Astrocyte (in vitro differentiated cells and primary cell): ENCODE results near the gene CA7. TPM values are rescaled to one million over a fixed set of nuclear protein-coding genes. Genes with fewer than 3 reads are reported as not detected.

ENCODE experiments used
- DNase-seq: peaks from one replicate; pipeline ENCODE4 v3.0.0-alpha.2; 2010; ENCODE audit warnings: low read depth
- FAIRE-seq: peaks from 2 replicates; lab custom pipeline; 2011; peaks lifted over from hg19 to GRCh38; lab: Jason Lieb, UNC
- H2AFZ ChIP-seq: 2 replicates; pipeline ENCODE4 v1.6.0; 2012; ENCODE audit warnings: low read depth, low read length, inconsistent platforms
- H3K27ac ChIP-seq: 2 replicates; pipeline ENCODE4 v1.5.1; 2011; ENCODE audit warnings: low read depth, low read length, inconsistent platforms
- H3K27me3 ChIP-seq: 2 replicates; pipeline ENCODE4 v1.6.0; 2011; ENCODE audit warnings: low read length, inconsistent platforms; ENCODE audit not compliant: insufficient read depth
- H3K36me3 ChIP-seq: 2 replicates; pipeline ENCODE4 v1.5.1; 2011; ENCODE audit warnings: low read length, inconsistent platforms; ENCODE audit not compliant: insufficient read depth
- H3K4me1 ChIP-seq: 2 replicates; pipeline ENCODE4 v1.5.1; 2011; ENCODE audit warnings: low read length, inconsistent platforms; ENCODE audit not compliant: insufficient read depth
- H3K4me2 ChIP-seq: 2 replicates; pipeline ENCODE4 v1.6.0; 2012; ENCODE audit warnings: low read length, inconsistent platforms
- H3K4me3 ChIP-seq: 2 replicates; pipeline ENCODE4 v1.5.1; 2011; ENCODE audit warnings: low read depth, mild to moderate bottlenecking, low read length, inconsistent platforms; ENCODE audit not compliant: insufficient read depth
- H3K79me2 ChIP-seq: 2 replicates; pipeline ENCODE4 v1.6.0; 2012; ENCODE audit warnings: mild to moderate bottlenecking, low read length, inconsistent platforms; ENCODE audit not compliant: insufficient read depth
- H3K9ac ChIP-seq: 2 replicates; pipeline ENCODE4 v1.6.0; 2012; ENCODE audit warnings: mild to moderate bottlenecking, low read length, inconsistent platforms
- H3K9me3 ChIP-seq: 2 replicates; pipeline ENCODE4 v1.5.1; 2012; ENCODE audit warnings: low read depth, mild to moderate bottlenecking, low read length, inconsistent platforms; ENCODE audit not compliant: insufficient read depth
- H4K20me1 ChIP-seq: 2 replicates; pipeline ENCODE4 v1.6.0; 2012; ENCODE audit warnings: low read length, inconsistent platforms; ENCODE audit not compliant: insufficient read depth
- H3K27ac Mint-ChIP-seq: one replicate; pipeline ENCODE4 v1.8.0; 2021; ENCODE audit warnings: mild to moderate bottlenecking, mixed read lengths; ENCODE audit not compliant: unreplicated experiment
- H3K27me3 Mint-ChIP-seq: one replicate; pipeline ENCODE4 v1.8.0; 2021; ENCODE audit warnings: low read depth, mixed read lengths; ENCODE audit not compliant: unreplicated experiment
- H3K36me3 Mint-ChIP-seq: one replicate; pipeline ENCODE4 v1.8.0; 2021; ENCODE audit warnings: low read depth, mixed read lengths; ENCODE audit not compliant: unreplicated experiment
- H3K4me1 Mint-ChIP-seq: one replicate; pipeline ENCODE4 v1.8.0; 2021; ENCODE audit warnings: low read depth, mixed read lengths; ENCODE audit not compliant: unreplicated experiment
- H3K4me3 Mint-ChIP-seq: one replicate; pipeline ENCODE4 v1.8.0; 2021; ENCODE audit warnings: mild to moderate bottlenecking, moderate library complexity, mixed read lengths; ENCODE audit not compliant: unreplicated experiment
- H3K9me3 Mint-ChIP-seq: one replicate; pipeline ENCODE4 v1.8.0; 2021; ENCODE audit warnings: mild to moderate bottlenecking, mixed read lengths; ENCODE audit not compliant: unreplicated experiment
- EZH2 ChIP-seq: IDR thresholded peaks from 2 replicates; pipeline ENCODE4 v1.6.1; 2012; ENCODE audit warnings: mild to moderate bottlenecking, low read length, inconsistent platforms; ENCODE audit not compliant: insufficient read depth
- total RNA-seq: library from RNA; stranded (reverse); gene quantifications from 2 replicates; pipeline ENCODE4 v1.2.1, GENCODE V29; 2021
- TF ChIP-seq, protein P1 (sequence below): IDR thresholded peaks from 2 replicates; pipeline ENCODE4 v1.5.1; 2011; ENCODE audit warnings: low read depth, mild to moderate bottlenecking, inconsistent platforms, low read length, moderate library complexity; ENCODE audit not compliant: insufficient read depth

Gene CA7
- total RNA-seq, 1 donor from 2014 or later: not detected

DNA sequence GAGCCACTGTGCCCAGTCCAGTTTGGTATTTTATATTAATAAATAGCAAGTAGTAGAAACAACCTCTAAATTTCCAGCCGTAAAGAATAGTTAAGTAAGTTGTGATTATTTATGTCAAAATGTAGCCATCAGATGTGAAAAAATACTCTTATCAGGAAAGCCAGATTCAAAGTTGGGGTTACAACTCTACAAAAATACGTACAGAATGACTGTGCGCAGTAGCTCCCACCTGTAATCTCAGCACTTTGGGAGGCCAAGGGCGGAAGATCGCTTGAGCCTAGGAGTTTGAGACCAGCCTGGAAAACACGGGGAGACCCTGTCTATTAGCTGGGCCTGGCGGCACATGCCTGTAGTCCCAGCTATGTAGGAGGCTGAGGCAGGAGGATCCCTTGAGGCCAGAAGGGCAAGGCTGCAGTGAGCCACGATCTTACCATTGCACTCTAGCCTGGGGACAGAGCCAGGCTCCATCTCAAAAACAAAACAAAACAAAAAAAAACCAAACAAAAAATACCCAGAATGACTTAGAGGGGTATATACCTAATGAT lies 37.8 kb downstream of the CA7 start:
- Histone ChIP-seq H3K4me3 (no peak overlapping the region), H3K27me3 (no peaks in the 10 kb centered on the region), H3K9me3 (no peaks in the 10 kb centered on the region), H3K9ac (no peak overlapping the region), H3K36me3 (peaks cover 14% of the 10 kb centered on the region), H3K4me2 (peak overlapping the region; percentile 93), H4K20me1 (peaks cover 34% of the 10 kb centered on the region), H3K79me2 (peaks cover 23% of the 10 kb centered on the region), H2AFZ (no peak overlapping the region), H3K27ac (no peak overlapping the region), H3K4me1 (peaks cover 9% of the 10 kb centered on the region)
- TF ChIP-seq EZH2: no peak
- TF ChIP-seq, protein P1, sequence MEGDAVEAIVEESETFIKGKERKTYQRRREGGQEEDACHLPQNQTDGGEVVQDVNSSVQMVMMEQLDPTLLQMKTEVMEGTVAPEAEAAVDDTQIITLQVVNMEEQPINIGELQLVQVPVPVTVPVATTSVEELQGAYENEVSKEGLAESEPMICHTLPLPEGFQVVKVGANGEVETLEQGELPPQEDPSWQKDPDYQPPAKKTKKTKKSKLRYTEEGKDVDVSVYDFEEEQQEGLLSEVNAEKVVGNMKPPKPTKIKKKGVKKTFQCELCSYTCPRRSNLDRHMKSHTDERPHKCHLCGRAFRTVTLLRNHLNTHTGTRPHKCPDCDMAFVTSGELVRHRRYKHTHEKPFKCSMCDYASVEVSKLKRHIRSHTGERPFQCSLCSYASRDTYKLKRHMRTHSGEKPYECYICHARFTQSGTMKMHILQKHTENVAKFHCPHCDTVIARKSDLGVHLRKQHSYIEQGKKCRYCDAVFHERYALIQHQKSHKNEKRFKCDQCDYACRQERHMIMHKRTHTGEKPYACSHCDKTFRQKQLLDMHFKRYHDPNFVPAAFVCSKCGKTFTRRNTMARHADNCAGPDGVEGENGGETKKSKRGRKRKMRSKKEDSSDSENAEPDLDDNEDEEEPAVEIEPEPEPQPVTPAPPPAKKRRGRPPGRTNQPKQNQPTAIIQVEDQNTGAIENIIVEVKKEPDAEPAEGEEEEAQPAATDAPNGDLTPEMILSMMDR: no peak
- peak overlapping the region; percentile 58 for H3K4me3 Mint-ChIP-seq
- H3K27ac Mint-ChIP-seq: no peak overlapping the region
- DNase-seq: no peak
- no peaks in the 10 kb centered on the region for H3K9me3 Mint-ChIP-seq
- no peaks in the 10 kb centered on the region for H3K27me3 Mint-ChIP-seq
- H3K36me3 Mint-ChIP-seq: peaks cover 11% of the 10 kb centered on the region
- no peak for FAIRE-seq
- H3K4me1 Mint-ChIP-seq: peaks cover 31% of the 10 kb centered on the region

DNA sequence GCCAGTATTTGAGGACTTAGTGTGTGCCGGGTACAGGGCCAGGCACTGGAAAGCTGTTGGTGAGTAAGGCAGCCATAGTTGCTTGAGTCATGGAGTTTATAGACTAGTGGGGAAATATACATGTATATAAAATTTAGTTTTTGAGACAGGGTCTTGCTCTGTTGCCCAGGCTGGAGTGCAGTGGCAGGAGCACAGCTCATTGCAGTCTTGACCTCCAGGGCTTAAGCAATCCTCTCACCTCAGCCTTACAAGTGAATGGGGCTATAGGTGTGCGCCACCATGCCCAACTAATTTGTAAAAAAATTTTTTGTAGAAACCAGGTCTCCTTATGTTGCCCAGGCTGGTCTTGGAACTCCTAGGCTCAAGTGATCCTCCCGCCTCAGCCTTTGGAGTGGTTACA lies 38.5 kb downstream of the CA7 start:
- no peaks in the 10 kb centered on the region for H3K9me3 Mint-ChIP-seq

DNA sequence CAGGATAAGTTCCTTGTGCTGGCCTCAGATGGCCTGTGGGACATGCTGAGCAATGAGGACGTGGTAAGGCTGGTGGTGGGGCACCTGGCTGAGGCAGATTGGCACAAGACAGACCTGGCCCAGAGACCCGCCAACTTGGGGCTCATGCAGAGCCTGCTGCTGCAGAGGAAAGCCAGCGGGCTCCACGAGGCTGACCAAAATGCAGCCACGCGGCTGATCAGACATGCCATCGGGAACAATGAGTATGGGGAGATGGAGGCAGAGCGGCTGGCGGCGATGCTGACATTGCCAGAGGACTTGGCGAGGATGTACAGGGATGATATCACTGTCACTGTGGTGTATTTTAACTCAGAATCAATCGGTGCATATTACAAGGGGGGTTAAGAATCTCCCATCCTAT lies 41.3 kb downstream of the CA7 start:
- peak overlapping the region; percentile 75 for H3K4me3 Mint-ChIP-seq
- FAIRE-seq: no peak
- H3K36me3 Mint-ChIP-seq: peaks cover 13% of the 10 kb centered on the region

More for the DNA sequence above, 38.5 kb downstream of the CA7 start:
- Histone ChIP-seq H3K4me1 (peaks cover 12% of the 10 kb centered on the region), H3K36me3 (peaks cover 14% of the 10 kb centered on the region), H3K9ac (no peak overlapping the region), H3K27me3 (no peaks in the 10 kb centered on the region), H4K20me1 (peaks cover 37% of the 10 kb centered on the region), H3K4me2 (no peak overlapping the region), H3K79me2 (peaks cover 23% of the 10 kb centered on the region), H3K4me3 (no peak overlapping the region), H3K27ac (no peak overlapping the region), H2AFZ (no peak overlapping the region), H3K9me3 (no peaks in the 10 kb centered on the region)
- DNase-seq (no peak), FAIRE-seq (no peak)
- Mint-ChIP-seq H3K4me3 (no peak overlapping the region), H3K36me3 (peaks cover 11% of the 10 kb centered on the region), H3K27me3 (no peaks in the 10 kb centered on the region), H3K4me1 (peaks cover 31% of the 10 kb centered on the region), H3K27ac (no peak overlapping the region)
- TF ChIP-seq, protein P1: no peak
- TF ChIP-seq EZH2: no peak

More for the DNA sequence above, 41.3 kb downstream of the CA7 start:
- DNase-seq: no peak
- Mint-ChIP-seq H3K4me1 (peaks cover 15% of the 10 kb centered on the region), H3K27ac (no peak overlapping the region), H3K27me3 (no peaks in the 10 kb centered on the region), H3K9me3 (no peaks in the 10 kb centered on the region)
- Histone ChIP-seq H4K20me1 (peaks cover 49% of the 10 kb centered on the region), H3K4me1 (peaks cover 7% of the 10 kb centered on the region), H3K36me3 (peaks cover 14% of the 10 kb centered on the region), H3K9ac (no peak overlapping the region), H3K27me3 (no peaks in the 10 kb centered on the region), H3K27ac (no peak overlapping the region), H3K4me2 (no peak overlapping the region), H3K4me3 (no peak overlapping the region), H3K9me3 (no peaks in the 10 kb centered on the region), H3K79me2 (peaks cover 23% of the 10 kb centered on the region), H2AFZ (no peak overlapping the region)
- TF ChIP-seq, protein P1: no peak
- TF ChIP-seq EZH2: no peak
